Activated CD4-positive, alpha-beta T cell treated with anti-CD3 and anti-CD28 coated beads, Interleukin-2, amount 10 ng/mL, durations not matched to agents 24 days and 14 days (primary cell): ENCODE results near the gene MYF6. TPM values are rescaled to one million over a fixed set of nuclear protein-coding genes. Genes with fewer than 3 reads are reported as not detected.

ENCODE experiments used
- DNase-seq: peaks from one replicate; pipeline ENCODE4 v3.0.0; 2022
- H3K27ac Mint-ChIP-seq: one replicate; pipeline ENCODE4 v1.8.0; 2022; ENCODE audit warnings: mild to moderate bottlenecking, mixed read lengths
- H3K27me3 Mint-ChIP-seq: one replicate; pipeline ENCODE4 v1.8.0; 2022; ENCODE audit warnings: mixed read lengths
- H3K36me3 Mint-ChIP-seq: one replicate; pipeline ENCODE4 v1.8.0; 2022; ENCODE audit warnings: low read depth, mild to moderate bottlenecking, mixed read lengths
- H3K4me1 Mint-ChIP-seq: one replicate; pipeline ENCODE4 v1.8.0; 2021; ENCODE audit warnings: mixed read lengths
- H3K4me3 Mint-ChIP-seq: one replicate; pipeline ENCODE4 v1.8.0; 2022; ENCODE audit warnings: mild to moderate bottlenecking, moderate library complexity, mixed read lengths
- H3K9me3 Mint-ChIP-seq: one replicate; pipeline ENCODE4 v1.8.0; 2021; ENCODE audit warnings: mixed read lengths
- intact Hi-C: fragments of 100-400 bp; cut with micrococcal nuclease; formaldehyde crosslinking; loops from one replicate; pipeline ENCODE4 v1.15.1; 2023
- total RNA-seq: library from RNA; stranded (reverse); gene quantifications from 2 replicates; pipeline ENCODE4 v1.2.3, GENCODE V29; 2022

The MYF6 gene
- total RNA-seq, 1 donor from 2014 or later = not detected

DNA sequence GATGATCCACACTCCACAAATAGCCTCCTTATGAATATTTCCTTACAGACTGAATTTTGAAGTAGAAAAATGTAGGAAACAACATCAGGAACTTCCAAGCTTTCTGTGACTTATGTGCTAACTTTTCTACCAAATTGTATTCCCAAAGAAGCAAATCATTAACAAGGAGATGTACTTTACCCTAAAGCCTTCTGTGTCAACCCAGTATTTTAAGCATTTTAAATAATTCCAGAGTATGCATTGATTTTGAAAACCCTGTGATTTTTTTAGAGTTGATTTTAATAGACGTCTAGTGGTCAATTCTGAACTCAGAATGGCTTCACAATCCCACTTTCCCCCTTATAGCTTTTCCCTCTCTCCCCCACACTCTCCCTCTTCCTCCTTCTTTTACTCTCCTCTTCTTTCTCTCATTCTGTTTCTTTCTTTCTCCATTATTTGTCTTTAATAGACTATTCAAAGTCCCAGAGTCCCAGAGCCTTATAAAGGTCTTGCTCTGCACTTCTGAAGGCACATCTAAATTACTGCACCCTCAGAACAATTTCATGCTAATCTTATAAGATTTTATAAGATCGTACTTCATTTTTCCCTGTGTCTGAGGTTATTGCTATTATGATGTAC is 10.1 kb upstream of the MYF6 start:
- H3K4me1 Mint-ChIP-seq = no peaks in the 10 kb centered on the region
- H3K36me3 Mint-ChIP-seq = no peaks in the 10 kb centered on the region
- intact Hi-C loops = no loop called here
- H3K27me3 Mint-ChIP-seq = no peaks in the 10 kb centered on the region
- H3K4me3 Mint-ChIP-seq = no peak overlapping the region
- no peaks in the 10 kb centered on the region for H3K9me3 Mint-ChIP-seq
- H3K27ac Mint-ChIP-seq = no peak overlapping the region
- DNase-seq = no peak

DNA sequence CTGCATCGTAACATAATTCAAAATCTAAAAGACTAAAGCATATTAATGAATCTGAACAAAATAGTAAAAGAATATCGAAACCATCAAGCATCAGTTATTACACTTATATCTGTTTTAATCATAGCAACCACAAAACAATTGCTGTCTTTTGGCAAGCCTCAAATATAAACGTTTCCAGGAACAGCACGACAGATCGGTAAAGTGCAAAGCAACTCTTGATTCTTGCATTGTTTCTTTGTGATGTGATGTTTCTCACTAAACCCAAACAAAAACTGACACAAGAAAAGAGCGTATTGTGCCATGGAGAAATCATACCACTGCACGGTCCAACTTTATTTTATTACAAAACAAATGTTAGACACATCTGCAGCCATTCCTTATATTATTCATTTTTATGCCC is 9.2 kb upstream of the MYF6 start:
- H3K4me1 Mint-ChIP-seq = no peaks in the 10 kb centered on the region
- DNase-seq = no peak
- H3K9me3 Mint-ChIP-seq = no peaks in the 10 kb centered on the region
- H3K27me3 Mint-ChIP-seq = no peaks in the 10 kb centered on the region
- no peaks in the 10 kb centered on the region for H3K36me3 Mint-ChIP-seq
- H3K4me3 Mint-ChIP-seq = no peak overlapping the region
- H3K27ac Mint-ChIP-seq = no peak overlapping the region
- intact Hi-C loops = no loop called here

DNA sequence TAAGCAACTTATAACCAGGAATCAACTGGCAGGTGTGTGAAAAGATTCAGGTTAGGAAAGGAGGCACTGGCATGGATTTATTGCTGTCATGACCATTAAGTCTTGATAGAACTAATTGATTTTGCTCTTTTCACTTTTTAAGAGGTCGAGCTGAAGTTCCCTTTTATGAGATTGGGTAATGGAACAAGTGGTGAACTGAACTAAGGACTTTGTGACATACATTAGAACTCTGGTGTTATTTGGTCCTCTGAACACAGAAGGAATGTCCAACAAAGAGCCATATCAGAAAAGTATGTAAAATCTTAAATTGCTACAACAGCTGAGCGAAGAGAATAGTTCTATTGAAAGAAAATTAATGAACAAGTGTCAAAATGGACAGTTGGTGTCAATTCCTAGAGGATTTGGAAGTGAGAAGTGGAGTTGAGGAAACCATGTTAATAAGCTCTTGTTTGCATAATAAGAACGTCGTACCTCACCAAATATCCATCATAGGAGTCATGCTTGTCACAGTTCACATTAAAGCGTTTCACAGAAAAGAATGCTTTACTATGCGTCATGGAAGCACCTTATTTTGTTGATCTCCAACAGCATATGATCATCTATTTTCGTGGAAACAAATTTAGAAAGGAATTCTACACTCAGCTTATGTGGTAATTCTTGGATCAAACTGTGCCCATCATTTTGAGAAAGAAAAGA is 8.4 kb upstream of the MYF6 start:
- no peaks in the 10 kb centered on the region for H3K36me3 Mint-ChIP-seq
- H3K9me3 Mint-ChIP-seq = no peaks in the 10 kb centered on the region
- H3K27ac Mint-ChIP-seq = no peak overlapping the region
- DNase-seq = no peak
- intact Hi-C loops = no loop called here
- no peak overlapping the region for H3K4me3 Mint-ChIP-seq
- H3K27me3 Mint-ChIP-seq = no peaks in the 10 kb centered on the region
- H3K4me1 Mint-ChIP-seq = no peaks in the 10 kb centered on the region

- no peaks in the 10 kb centered on the region for H3K9me3 Mint-ChIP-seq
- no peak overlapping the region for H3K27ac Mint-ChIP-seq
- DNase-seq = no peak
- no peaks in the 10 kb centered on the region for H3K27me3 Mint-ChIP-seq
- intact Hi-C loops = no loop called here
- no peaks in the 10 kb centered on the region for H3K36me3 Mint-ChIP-seq
- no peak overlapping the region for H3K4me3 Mint-ChIP-seq
- H3K4me1 Mint-ChIP-seq = no peaks in the 10 kb centered on the region
Measured at GRCh38 chr12:80700327-80700726, 7.1 kb upstream of the MYF6 start.

DNA sequence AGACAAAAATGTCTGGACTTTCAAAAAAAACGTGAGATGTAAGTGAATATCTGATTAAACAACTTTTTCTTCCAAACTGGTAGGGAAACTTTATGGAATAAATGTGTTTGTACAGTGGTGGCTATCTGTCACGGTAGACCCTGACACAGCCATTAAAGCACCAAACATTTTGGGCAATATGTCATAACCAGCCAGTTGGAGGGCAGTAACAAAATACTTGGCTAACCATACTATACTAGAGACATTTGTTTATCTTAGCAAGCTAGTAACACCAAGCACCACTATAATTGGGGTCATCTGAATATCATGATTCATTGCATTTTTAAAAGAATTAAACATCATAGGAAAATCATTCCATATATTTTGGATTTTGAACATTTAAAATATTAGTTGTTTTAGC is 6.0 kb upstream of the MYF6 start:
- Mint-ChIP-seq H3K4me3 (no peak overlapping the region), H3K27ac (no peak overlapping the region), H3K9me3 (no peaks in the 10 kb centered on the region), H3K4me1 (no peaks in the 10 kb centered on the region), H3K27me3 (no peaks in the 10 kb centered on the region), H3K36me3 (no peaks in the 10 kb centered on the region)
- intact Hi-C loops = no loop called here
- no peak for DNase-seq

DNA sequence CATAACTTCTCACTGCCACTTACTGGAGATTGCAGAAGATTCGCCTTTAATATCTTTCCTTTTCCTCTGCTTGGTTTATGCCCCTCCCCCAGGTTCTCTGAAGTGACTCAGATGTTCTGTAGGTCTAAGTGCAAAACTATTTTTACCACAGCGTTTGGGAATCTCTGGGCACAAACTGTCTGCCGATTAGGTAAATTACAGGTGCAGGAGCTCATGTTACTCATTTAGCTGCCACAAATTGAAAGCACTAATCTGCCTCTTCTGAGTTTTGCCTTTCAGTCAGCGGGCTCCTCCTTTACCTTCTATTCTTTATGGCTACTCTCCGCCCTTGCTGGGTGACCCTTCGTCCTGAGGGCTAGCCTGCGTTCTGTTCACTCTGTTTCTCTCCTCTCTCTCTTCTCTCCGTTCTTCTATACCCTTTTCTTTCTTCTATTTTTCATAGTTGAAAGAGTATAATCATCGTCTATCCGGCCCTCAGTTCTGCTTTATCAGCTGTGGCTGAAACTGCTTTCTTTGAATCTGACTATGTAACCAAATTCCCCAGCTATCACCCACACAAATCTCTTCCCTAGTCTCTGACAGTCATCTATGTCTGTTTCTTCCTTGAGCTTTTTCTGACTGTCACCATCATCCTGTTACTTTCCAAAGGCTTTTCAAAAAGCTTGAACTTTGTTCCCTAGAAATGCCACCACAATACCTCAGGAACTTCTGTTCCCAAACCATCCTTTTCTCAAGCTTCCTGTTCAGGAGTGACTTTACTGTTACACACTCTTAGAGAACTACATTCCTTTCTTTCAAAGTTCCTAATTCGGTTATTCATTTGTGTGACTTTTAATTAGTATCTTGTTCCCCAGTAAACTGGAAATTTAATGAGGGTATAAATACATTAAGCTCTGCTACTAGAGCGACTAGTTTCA is 4.3 kb upstream of the MYF6 start:
- no peaks in the 10 kb centered on the region for H3K9me3 Mint-ChIP-seq
- H3K27me3 Mint-ChIP-seq = peaks cover 12% of the 10 kb centered on the region
- no peaks in the 10 kb centered on the region for H3K36me3 Mint-ChIP-seq
- no peak overlapping the region for H3K27ac Mint-ChIP-seq
- no peak overlapping the region for H3K4me3 Mint-ChIP-seq
- intact Hi-C loops = no loop called here
- DNase-seq = no peak
- no peaks in the 10 kb centered on the region for H3K4me1 Mint-ChIP-seq

DNA sequence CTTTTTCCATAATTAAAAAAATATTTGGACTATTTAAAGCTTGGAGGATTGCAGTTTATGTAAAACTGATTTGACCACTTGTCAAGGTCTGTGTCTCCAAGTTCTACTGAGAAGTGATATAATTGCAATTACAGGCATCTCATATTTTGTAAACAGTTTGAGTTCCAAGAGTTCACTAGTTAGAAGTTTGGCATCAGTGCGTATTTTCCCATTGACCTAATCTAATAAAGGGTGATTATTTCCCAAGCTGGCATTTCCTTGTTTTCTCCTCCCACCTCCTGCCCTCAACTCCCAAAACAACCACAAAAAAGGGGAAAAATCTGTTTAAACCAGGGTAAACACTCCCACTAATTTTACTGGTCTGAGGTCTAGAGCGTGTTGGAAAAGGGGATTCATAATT is 3.0 kb upstream of the MYF6 start:
- Mint-ChIP-seq H3K4me1 (no peaks in the 10 kb centered on the region), H3K27me3 (peaks cover 21% of the 10 kb centered on the region)

DNA sequence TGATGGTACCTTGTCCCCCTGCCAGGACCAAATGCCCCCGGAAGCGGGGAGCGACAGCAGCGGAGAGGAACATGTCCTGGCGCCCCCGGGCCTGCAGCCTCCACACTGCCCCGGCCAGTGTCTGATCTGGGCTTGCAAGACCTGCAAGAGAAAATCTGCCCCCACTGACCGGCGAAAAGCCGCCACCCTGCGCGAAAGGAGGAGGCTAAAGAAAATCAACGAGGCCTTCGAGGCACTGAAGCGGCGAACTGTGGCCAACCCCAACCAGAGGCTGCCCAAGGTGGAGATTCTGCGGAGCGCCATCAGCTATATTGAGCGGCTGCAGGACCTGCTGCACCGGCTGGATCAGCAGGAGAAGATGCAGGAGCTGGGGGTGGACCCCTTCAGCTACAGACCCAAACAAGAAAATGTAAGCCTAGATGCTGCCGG is 410 bp downstream of the MYF6 start:
- intact Hi-C loops = no loop called here
- no peak for DNase-seq
- no peaks in the 10 kb centered on the region for H3K9me3 Mint-ChIP-seq
- H3K27ac Mint-ChIP-seq = no peak overlapping the region
- no peak overlapping the region for H3K4me3 Mint-ChIP-seq
- H3K27me3 Mint-ChIP-seq = peaks cover 34% of the 10 kb centered on the region
- H3K4me1 Mint-ChIP-seq = peaks cover 1% of the 10 kb centered on the region
- H3K36me3 Mint-ChIP-seq = no peaks in the 10 kb centered on the region

More for the DNA sequence above, 3.0 kb upstream of the MYF6 start:
- intact Hi-C loops = no loop called here
- Mint-ChIP-seq H3K27ac (no peak overlapping the region), H3K4me3 (no peak overlapping the region), H3K9me3 (no peaks in the 10 kb centered on the region), H3K36me3 (no peaks in the 10 kb centered on the region)
- DNase-seq = no peak

- Mint-ChIP-seq H3K4me1 (peaks cover 1% of the 10 kb centered on the region), H3K27ac (no peak overlapping the region), H3K9me3 (no peaks in the 10 kb centered on the region), H3K27me3 (peaks cover 36% of the 10 kb centered on the region), H3K4me3 (no peak overlapping the region), H3K36me3 (no peaks in the 10 kb centered on the region)
- intact Hi-C loops = no loop called here
- DNase-seq = no peak
Measured at GRCh38 chr12:80708259-80708974, 983 bp downstream of the MYF6 start.

DNA sequence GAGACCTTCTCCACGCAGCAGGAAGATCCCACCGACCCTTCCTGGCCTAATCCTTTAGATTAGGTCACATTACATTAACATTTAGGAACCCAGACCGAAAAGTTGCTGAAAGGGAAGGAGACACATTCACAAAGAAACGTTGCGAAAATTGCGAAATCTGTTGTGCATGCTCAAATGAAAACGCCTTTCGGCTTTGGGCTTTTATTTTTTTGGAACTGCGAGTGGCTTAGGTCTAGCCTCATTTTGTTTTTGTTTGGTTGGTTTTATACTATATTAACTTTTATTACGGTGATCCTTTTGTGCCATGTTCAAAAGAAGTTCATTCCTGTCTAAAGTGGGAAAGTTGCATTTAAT is 1.5 kb downstream of the MYF6 start:
- H3K4me3 Mint-ChIP-seq = no peak overlapping the region
- H3K27ac Mint-ChIP-seq = no peak overlapping the region
- H3K36me3 Mint-ChIP-seq = no peaks in the 10 kb centered on the region
- intact Hi-C loops = no loop called here
- peaks cover 41% of the 10 kb centered on the region for H3K27me3 Mint-ChIP-seq
- DNase-seq = no peak
- H3K4me1 Mint-ChIP-seq = peaks cover 1% of the 10 kb centered on the region
- no peaks in the 10 kb centered on the region for H3K9me3 Mint-ChIP-seq

GRCh38 chr12:80709811-80710726 is 2.6 kb downstream of the MYF6 start:
- peaks cover 3% of the 10 kb centered on the region for H3K9me3 Mint-ChIP-seq
- intact Hi-C loops = no loop called here
- DNase-seq = no peak

GRCh38 chr12:80710727-80711449 is 3.5 kb downstream of the MYF6 start:
- Mint-ChIP-seq H3K4me1 (peaks cover 1% of the 10 kb centered on the region), H3K27me3 (peaks cover 58% of the 10 kb centered on the region), H3K4me3 (no peak overlapping the region), H3K27ac (no peak overlapping the region), H3K36me3 (no peaks in the 10 kb centered on the region), H3K9me3 (peaks cover 3% of the 10 kb centered on the region)
- DNase-seq = no peak
- intact Hi-C loops = no loop called here

More at GRCh38 chr12:80709811-80710726, 2.6 kb downstream of the MYF6 start:
- Mint-ChIP-seq H3K27me3 (peaks cover 52% of the 10 kb centered on the region), H3K4me3 (no peak overlapping the region), H3K27ac (no peak overlapping the region), H3K4me1 (peaks cover 1% of the 10 kb centered on the region), H3K36me3 (no peaks in the 10 kb centered on the region)
